ENCODE results near the gene MAMDC4.

MAMDC4 gene

DNA sequence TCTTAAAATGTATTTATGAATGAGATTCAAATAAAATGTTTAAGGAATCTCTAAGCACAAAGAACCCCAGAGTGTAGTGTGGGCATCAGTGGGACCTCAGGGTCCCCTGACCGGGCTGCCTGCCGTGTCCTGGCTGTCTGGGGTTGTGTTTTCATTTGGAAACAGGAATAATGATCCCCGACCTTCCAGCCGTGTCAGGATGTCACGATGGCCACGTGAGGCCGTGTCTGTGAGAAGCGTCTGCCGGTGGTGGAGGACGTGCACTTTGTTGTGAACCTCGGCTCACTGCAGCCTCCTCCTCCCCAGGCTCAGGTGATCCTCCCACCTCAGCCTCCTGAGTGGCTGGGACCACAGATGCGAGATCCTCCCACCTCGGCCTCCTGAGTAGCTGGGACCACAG, 38.5 kb downstream of the MAMDC4 start:
- no peak for DNase-seq (ENCODE audit: low read depth)

DNA sequence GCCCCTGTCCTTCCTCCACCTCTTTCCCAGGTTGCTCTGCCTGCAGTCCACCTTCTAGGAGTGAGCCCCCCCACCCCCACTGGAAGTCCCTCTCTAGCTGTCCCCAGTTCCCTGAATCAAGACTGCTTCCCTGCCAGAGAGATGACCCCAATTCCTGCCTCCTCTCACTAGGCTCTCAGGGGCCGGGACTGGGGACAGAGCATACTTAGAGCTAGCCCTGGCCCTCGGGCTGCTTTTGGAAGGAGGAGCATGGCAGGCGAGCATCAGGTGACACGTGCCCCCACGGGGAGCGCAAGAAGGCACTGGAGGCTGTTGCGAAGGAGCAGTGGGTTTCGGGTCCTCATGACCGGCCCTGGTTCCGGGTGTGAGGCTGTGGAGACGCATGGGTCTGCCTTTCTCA, 43.9 kb downstream of the MAMDC4 start:
- no peak for DNase-seq (ENCODE audit: low read depth)

DNA sequence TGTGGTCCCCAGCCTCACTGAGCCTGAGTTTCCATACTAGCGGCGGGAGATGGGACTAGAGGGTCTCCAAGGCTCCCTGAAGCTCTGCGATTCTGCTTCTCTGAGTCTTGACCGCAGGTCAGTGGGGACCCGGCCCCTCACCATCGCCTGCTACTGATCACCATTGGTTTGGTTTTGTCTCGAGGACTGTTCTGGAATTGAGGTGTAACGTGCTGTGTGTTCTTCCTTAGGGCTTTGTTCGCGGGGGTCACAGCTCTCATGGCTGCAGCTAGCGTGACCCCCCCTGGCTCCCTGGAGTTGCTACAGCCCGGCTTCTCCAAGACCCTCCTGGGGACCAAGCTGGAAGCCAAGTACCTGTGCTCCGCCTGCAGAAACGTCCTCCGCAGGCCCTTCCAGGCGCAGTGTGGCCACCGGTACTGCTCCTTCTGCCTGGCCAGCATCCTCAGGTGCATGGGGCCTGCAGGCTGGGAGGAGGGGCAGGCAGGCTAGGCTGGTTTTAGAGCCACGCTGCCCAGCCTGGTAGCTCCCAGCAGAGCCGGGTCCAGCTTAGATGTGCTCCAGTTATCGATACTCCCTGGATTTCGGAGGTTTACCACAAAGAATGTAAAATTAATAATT, 46.4 kb downstream of the MAMDC4 start:
- no peak for DNase-seq (ENCODE audit: low read depth)

DNA sequence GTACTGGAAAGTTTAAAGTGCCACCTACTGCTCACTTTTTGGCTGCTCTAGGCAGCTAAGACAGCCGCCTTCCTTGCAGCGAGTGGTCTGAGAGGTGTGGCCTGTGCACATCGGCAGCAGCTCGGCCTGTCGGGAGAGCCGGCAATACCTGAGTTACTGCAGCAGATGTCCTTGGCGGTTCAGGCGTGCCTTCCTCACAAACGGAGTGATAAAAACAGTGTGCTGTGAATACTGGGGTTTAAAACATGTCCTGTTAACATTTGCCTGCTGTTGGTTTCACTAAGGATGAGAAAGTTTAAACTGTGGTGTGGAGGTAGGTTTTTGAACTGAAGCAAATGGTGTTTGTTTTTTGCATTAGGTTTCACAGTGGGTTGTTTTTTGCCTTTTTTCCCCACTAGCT, 47.0 kb downstream of the MAMDC4 start:
- DNase-seq (ENCODE audit: low read depth) = no peak

DNA sequence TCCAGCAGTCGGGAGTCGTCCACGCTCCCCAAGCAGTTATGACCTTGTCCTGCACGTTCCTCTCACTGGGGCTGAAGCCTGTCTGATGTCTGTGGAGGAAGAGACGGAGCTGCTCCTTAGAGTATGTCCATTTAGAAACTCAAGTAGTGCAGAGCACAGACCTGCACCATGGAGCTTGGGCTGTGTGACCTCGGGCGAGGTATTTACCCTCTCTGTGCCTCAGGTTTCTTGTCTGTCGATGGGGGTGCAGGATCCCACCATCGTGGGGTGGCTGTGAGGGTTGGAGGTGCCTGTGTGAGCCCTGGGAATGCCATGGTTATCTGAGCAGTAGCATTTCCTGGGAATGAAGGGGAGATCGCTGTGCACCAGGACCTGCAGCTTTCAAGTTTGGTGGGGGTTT, 48.4 kb downstream of the MAMDC4 start:
- no peak for DNase-seq (ENCODE audit: low read depth)

DNA sequence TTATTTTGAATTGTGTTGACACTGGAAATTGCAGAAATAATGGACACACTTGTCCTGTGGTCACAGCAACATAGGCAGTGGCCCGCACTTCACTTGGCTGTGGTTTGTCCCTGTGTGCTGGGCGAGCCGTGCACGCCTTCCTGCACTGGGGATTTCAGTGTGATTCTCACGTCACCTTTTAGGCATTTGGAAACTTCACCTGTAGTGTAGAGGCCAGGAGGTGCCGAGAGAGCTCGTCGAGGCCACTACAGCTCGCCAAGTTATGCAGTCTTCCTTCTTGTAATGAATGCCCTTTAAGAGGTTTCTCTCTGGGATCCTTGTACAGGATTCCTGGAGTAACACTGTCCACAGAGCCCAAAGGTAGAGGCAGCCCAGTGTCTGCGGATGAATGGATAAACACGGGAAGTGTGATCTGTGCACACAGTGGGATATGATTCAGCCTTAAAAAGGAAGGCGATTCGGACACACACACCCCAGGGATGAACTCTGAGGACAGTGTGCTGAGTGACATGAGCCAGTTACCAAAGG, 48.9 kb downstream of the MAMDC4 start:
- no peak for DNase-seq (ENCODE audit: low read depth)

DNA sequence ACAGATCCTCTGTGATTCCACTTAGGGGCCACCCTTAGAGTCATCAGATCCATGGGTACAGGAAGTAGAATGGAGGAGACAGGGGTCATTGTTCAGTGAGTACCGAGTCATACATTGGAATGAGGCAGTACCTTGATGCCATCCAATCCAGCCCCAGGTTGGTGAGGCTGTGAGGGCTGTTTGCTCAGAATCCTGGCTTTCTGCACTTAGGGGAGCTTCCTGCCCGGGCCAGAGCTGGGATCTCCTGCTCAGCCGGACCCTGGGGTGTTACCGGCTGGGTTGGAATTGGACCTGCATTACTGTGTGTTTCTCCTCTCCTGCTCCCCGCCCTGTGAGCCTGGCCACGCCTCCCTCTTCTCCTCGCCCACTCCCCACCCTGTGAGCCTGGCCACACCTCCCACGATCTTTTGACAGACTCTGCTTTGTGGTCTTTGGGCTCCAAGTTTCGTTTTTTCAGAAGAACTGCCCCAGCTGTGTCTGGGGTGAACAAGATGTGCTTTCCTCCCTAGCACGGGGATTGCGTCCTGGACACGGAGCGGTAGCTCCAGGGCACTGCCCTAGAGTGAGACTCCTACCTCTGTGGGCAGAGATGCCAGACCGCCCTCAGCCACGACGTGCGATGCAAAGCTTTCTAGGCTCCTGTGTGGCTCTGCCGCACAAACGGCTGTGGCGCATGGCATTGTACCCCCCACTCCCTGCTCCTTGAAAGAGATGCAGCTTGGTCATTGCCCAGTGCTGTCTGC, 49.5 kb downstream of the MAMDC4 start:
- DNase-seq (ENCODE audit: low read depth) = peak; percentile 26

DNA sequence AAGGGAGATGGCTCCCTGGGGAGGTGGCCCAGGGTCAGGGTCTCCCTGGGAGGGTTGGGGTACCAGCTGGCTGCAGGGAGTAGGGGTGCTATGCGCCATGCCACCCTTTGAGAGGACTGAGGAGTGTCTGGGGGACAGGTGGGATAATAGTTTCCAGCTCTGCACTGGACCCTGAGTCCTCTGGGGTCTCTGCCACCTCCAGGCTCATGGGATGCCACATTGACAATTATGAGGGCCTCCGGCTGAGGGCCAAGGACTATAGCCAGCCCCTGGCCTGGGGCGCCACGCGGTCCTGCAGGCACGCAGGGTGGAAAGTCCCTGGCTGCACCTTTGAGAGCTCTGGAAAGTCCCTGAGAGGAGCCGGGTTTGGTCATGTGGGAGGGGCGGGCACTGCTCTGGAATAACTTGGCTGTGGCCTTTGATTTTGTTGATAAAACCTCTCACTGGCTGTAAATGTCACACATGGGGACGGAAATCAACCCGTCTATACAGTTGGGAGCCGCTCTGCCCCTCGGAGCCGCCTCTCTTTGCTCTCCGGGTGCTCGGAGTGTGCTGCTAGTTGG, 50.2 kb downstream of the MAMDC4 start:
- peak; percentile 60 for DNase-seq (ENCODE audit: low read depth)

DNA sequence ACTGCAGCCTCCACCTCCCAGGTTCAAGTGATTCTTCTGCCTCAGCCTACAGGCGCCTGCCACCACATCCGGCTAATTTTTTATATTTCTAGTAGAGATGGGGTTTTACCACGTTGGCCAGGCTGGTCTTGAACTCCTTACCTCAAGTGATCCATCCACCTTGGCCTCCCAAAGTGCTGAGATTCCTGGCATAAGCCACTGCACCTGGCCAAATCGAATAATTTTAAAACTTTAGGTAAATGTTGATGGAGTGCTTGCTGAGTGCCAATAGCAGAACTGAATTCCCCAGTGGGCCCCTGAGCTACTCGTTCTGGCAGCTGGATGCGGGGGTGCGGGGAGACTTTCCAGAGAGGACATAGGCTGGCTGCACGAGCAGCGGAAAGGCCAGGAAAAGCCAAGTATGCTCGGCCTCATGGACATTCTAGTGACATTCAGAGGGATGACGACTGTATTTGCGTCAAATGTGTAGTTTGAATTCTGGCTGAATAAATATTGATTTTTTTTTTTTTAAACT, 51.0 kb downstream of the MAMDC4 start:
- no peak for DNase-seq (ENCODE audit: low read depth)

DNA sequence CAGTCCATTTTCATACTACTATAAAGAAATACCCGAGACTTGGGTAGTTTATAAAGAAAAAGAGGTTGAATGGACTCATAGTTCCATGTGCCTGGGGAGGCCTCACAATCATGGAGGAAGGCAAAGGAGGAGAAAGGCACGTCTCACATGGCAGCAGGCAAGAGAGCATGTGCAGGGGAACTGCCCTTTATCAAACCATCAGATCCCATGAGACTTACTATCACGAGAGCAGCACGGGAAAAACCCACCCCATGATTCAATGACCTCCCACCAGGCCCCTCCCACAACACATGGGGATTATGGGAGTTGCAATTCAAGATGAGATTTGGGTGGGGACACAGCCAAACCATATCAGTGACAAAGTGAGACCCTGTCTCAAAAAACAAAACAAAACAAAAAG, 54.1 kb downstream of the MAMDC4 start:
- DNase-seq (ENCODE audit: low read depth) = no peak

DNA sequence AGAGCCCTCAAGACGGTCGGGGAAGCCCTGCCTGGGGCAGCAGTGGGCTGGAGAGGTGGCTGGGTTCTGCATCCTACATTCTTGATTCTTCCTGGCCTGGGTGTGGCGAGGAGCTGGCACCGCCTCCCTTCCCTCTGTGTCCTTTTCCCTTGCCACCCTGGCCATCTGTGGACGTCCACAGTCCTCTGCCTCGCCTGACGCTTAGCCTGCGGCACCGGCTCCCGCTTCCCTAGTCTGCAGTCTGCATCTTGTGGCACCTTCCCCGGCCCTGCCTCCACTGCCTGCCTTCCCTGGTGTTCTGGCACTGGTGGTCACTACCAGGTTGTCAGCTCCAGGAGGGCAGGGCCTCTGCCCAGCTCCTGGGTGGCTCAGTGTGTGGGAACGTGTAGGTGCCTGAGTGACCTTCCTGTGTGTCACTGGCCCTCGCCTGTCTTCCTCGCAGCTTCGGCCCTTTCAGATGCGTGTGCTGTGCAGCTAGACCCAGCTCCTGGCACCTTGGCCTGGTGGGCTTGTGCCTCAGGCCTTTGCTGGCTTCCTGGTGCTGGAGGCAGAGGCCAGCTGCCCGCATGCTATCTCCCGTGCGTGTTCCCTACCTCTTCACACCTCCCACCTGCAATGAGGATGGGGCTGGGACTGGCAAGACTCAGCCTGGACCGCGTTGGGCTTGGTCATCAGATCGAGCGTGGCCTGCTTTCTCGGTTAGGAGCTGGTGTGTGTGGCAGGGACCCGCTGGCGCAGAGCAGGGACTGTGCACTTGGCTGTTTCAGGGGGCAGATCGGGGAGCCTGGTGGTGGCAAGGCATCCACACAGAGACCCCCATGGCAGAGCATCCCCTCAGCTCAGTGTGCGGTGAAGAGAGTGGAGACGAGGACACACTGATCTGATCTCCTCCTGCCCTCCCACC, 55.1 kb downstream of the MAMDC4 start:
- no peak for DNase-seq (ENCODE audit: low read depth)

All from activated T-helper 1 cell treated with Interleukin-2 at 50 U/mL for 16 hours (primary cell).